Measurements from ENCODE around the gene PNPLA2. TPM values are rescaled to one million over a fixed set of nuclear protein-coding genes. Genes with fewer than 3 reads are reported as not detected.
A peak's percentile ranks its signal among the peaks of the same experiment; 100 is the strongest.

PNPLA2 gene
- 100 to 1,000 TPM; 184 to 218 (median 201) TPM for total RNA-seq
- 33.1 TPM for total RNA-seq (2013)

DNA sequence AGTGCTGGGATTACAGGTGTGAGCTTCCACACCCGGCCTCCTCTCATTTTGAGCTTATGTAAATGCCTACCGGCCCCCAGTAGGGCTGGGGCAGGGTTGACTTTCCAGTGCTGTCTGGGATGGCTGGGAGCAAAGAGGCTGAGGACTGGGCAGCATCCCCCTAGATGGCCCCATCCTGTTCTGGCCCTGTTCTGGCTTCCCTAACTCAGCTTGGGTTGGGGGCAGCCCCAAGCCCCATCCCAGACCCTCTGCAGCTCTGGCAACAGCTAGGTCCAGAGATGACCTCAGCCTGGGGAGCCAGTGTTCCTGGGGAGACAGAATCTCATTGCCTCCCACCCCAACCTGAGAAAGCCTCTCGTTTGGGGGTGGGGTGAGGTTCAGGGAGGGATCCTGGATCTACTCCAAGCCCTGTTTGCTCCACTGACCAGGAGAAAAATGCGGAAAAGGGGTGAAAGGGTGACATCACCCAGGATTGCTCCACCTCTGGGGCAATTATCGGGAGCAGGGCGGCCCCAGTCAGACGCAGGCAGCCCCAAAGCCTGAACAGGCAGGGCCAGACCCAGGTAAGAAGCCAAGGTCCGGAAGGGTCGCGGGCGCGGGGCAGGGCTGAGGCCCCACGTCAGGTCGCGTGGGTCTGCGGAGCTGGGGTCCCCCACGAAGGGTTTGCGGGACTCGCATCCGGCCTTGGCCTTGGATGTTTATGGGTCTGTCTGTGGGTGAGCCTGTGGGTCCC is at the start of gene PNPLA2:
Gene PNPLA2 (plus strand): TSS at position 519 of the 733 bp plus-strand sequence. CDS start 805 bp downstream, outside the sequence.
- Mint-ChIP-seq H3K27me3 (ENCODE audit: low read depth in 2 of 2) (no peaks in the 10 kb centered on the region), H3K4me3 (peak within 1 kb of the TSS; percentile 90), H3K27ac (peak within 1 kb of the TSS; percentile 81 to 88), H3K36me3 (no peaks in the 10 kb centered on the region), H3K4me1 (peaks cover 0 to 17% of the 10 kb centered on the region in 2 donors), H3K9me3 (no peaks in the 10 kb centered on the region)
- TF ChIP-seq, protein P1, sequence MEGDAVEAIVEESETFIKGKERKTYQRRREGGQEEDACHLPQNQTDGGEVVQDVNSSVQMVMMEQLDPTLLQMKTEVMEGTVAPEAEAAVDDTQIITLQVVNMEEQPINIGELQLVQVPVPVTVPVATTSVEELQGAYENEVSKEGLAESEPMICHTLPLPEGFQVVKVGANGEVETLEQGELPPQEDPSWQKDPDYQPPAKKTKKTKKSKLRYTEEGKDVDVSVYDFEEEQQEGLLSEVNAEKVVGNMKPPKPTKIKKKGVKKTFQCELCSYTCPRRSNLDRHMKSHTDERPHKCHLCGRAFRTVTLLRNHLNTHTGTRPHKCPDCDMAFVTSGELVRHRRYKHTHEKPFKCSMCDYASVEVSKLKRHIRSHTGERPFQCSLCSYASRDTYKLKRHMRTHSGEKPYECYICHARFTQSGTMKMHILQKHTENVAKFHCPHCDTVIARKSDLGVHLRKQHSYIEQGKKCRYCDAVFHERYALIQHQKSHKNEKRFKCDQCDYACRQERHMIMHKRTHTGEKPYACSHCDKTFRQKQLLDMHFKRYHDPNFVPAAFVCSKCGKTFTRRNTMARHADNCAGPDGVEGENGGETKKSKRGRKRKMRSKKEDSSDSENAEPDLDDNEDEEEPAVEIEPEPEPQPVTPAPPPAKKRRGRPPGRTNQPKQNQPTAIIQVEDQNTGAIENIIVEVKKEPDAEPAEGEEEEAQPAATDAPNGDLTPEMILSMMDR (IDR thresholded peaks at IDR 0.05), result no peak
- peaks cover 9% of the 10 kb centered on the region for H3K36me3 ChIP-seq (ENCODE audit: control insufficient read depth, insufficient read depth, low read length)
- intact Hi-C loops (cut with micrococcal nuclease), result loop anchor here (1.0 kb wide), 1 partner anchor 9 kb away; the partner anchor contains the start of gene RPLP2
- no peak for ATAC-seq
- no peaks in the 10 kb centered on the region for H3K27me3 ChIP-seq (ENCODE audit: control insufficient read depth, insufficient read depth, low read length)
- peaks cover 33% of the 10 kb centered on the region for H3K4me1 ChIP-seq (ENCODE audit: control insufficient read depth, insufficient read depth, low read length)
- H3K4me3 ChIP-seq (ENCODE audit: low read length), result peak within 1 kb of the TSS; percentile 59
- no peaks in the 10 kb centered on the region for H3K9me3 ChIP-seq (ENCODE audit: control insufficient read depth, insufficient read depth, low read length)
- peak within 1 kb of the TSS; percentile 81 for H3K27ac ChIP-seq (ENCODE audit: low read length)
- DNase-seq, result no peak
- 41% methylated on average over 19 of the region's 20 CpGs for WGBS (ENCODE audit: insufficient coverage)

GRCh38 chr11:769887-770641 is 48.6 kb upstream of the PNPLA2 start:
- Mint-ChIP-seq H3K27me3 (ENCODE audit: low read depth in 2 of 2) (no peaks in the 10 kb centered on the region), H3K4me3 (no peak overlapping the region), H3K36me3 (no peaks in the 10 kb centered on the region), H3K9me3 (no peaks in the 10 kb centered on the region), H3K27ac (no peak overlapping the region), H3K4me1 (no peaks in the 10 kb centered on the region)
- WGBS (ENCODE audit: insufficient coverage), result 92% methylated on average over 20 of the region's 23 CpGs
- DNase-seq (no peak), ATAC-seq (no peak)
- intact Hi-C loops (cut with micrococcal nuclease), result no loop called here
- H3K27ac ChIP-seq (ENCODE audit: low read length), result no peak overlapping the region
- H3K9me3 ChIP-seq (ENCODE audit: control insufficient read depth, insufficient read depth, low read length), result no peaks in the 10 kb centered on the region
- peaks cover 16% of the 10 kb centered on the region for H3K36me3 ChIP-seq (ENCODE audit: control insufficient read depth, insufficient read depth, low read length)
- H3K27me3 ChIP-seq (ENCODE audit: control insufficient read depth, insufficient read depth, low read length), result no peaks in the 10 kb centered on the region
- TF ChIP-seq, protein P1 (IDR thresholded peaks at IDR 0.05), result no peak
- H3K4me1 ChIP-seq (ENCODE audit: control insufficient read depth, insufficient read depth, low read length), result peaks cover 1% of the 10 kb centered on the region
- no peak overlapping the region for H3K4me3 ChIP-seq (ENCODE audit: low read length)

- Histone ChIP-seq H3K27ac (ENCODE audit: low read length) (no peak overlapping the region), H3K9me3 (ENCODE audit: control insufficient read depth, insufficient read depth, low read length) (no peaks in the 10 kb centered on the region), H3K4me3 (ENCODE audit: low read length) (no peak overlapping the region), H3K4me1 (ENCODE audit: control insufficient read depth, insufficient read depth, low read length) (peaks cover 9% of the 10 kb centered on the region), H3K36me3 (ENCODE audit: control insufficient read depth, insufficient read depth, low read length) (peaks cover 14% of the 10 kb centered on the region), H3K27me3 (ENCODE audit: control insufficient read depth, insufficient read depth, low read length) (no peaks in the 10 kb centered on the region)
- DNase-seq, result no peak
- Mint-ChIP-seq H3K36me3 (no peaks in the 10 kb centered on the region), H3K27ac (no peak overlapping the region), H3K4me3 (no peak overlapping the region), H3K9me3 (no peaks in the 10 kb centered on the region), H3K4me1 (peaks cover 0 to 7% of the 10 kb centered on the region in 2 donors), H3K27me3 (ENCODE audit: low read depth in 2 of 2) (no peaks in the 10 kb centered on the region)
- intact Hi-C loops (cut with micrococcal nuclease), result no loop called here
- TF ChIP-seq, protein P1 (IDR thresholded peaks at IDR 0.05), result no peak
- ATAC-seq, result no peak
- 94% methylated on average over 32 of the region's 32 CpGs for WGBS (ENCODE audit: insufficient coverage)
Measured at GRCh38 chr11:770642-771616, 47.8 kb upstream of the PNPLA2 start.
